ENCODE measurements around the gene PCDHGA6.

DNA sequence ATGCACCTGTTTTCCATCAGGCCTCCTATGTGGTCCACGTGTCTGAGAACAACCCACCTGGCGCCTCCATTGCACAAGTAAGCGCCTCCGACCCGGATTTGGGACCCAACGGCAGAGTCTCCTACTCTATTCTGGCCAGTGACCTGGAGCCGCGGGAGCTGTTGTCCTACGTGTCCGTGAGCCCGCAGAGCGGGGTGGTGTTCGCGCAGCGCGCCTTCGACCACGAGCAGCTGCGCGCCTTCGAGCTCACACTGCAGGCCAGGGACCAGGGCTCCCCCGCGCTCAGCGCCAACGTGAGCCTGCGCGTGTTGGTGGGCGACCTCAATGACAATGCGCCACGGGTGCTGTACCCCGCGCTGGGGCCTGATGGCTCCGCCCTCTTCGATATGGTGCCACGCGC lies 22.1 kb upstream of the PCDHGA6 start:
- TF ChIP-seq POLR2A (IDR thresholded peaks at IDR 0.05) (no peak), POLR2AphosphoS5 (IDR thresholded peaks at IDR 0.05) (no peak)

Data from suprapubic skin (tissue), 4 donors.